NCI-H1105 treated with DMSO at 0.1 percent for 48 hours (cell line): ENCODE measurements around the gene PHOX2A.
A peak's percentile ranks its signal among the peaks of the same experiment; 100 is the strongest.

Experiments
- DNase-seq: peaks from one replicate; lab custom pipeline; 2025; lab: John Stamatoyannopoulos, UW

Gene PHOX2A

DNA sequence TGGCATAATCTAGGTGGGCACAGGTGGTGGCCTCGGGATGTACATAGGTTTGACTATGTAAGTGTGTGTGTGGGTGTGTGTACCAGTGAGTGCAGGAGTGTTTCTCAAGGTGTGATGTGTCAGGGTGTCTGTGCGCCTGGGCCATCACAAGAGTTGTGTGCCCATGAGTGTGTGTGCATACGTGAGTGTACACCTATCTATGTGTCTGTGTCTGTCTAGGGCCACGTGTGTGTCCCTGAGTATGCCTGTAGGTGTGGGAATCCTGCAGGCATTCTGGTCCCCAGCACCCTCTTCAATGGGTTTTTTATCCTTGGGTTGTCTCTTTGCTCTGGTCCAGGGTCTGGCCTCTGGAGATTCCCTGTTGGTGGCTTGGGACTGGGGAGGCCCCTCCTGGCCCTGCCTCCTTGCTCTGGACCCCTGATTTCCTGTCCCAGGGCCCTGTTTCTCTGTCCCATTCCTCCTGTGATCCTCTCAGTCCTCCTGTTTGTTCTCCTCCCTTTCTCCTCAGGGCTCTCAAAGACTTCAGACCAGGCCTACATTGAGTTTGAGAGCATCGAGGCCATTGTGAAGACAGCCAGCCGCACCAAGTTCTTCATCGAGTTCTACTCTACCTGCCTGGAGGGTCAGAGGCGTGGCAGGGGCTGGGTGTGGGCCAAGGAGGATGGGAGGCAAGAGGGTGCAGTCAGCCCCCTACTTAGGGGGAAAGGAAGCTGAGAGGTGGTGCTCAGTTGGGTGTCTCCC lies 10.0 kb downstream of the PHOX2A start:
- DNase-seq = no peak

DNA sequence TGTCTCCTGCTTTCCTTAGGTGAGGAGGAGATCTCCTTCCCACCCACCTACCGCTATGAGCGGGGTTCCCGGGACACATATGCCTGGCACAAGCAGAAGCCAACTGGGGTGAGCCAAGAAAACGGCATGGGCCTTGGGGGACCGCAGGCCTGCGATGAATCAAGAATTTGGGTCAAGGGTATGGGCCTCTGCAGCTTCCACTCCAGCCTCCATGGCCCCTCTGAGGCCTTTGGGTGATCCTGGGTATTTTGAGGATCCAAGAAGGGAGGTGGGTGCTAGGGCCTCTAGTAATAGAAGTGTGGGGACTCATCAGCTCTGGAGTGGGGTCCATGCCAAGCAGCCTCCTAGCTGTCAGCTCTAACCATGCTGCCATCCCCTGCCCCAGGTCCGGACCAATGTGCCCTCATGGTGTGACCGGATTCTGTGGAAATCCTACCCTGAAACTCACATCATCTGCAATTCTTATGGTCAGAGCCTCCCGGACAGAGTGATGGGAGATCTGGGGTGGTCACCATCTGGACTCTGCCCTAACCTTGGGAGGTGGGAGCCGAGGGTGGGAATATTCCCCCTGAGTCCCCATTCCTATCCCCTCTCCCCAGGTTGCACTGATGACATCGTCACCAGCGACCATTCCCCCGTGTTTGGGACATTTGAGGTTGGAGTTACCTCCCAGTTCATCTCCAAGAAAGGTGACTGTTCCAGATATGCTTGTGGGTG lies 10.8 kb downstream of the PHOX2A start:
- DNase-seq = no peak

DNA sequence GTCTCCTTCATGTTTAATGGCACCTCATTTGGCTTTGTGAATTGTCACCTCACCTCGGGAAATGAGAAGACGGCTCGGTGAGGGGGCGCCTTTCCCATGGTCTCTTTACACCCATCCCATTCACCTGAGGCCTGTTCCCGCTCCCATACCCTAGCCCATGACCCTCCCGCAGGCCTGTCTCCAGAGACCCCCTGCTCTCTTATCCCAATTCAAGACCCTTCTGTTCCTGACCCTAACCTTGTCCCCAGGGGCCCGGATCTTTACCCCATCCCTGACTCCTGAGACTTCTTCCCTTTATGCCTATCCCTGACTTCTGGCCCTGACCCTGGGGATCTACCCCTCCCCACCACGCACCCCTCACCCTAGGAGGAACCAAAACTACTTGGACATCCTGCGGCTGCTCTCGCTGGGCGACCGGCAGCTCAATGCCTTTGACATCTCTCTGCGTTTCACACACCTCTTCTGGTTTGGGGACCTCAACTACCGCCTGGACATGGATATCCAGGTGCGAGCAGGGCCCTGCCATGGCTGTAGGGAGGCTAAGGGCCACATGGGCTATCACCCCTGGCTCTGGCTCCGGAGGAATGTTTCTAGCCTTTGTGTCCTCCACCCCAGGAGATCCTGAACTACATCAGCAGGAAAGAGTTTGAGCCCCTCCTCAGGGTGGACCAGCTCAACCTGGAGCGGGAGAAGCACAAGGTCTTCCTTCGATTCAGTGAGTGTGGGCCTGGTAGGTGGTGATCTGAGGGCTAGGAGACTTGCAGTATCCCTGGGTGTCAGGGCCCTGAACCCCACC lies 11.5 kb downstream of the PHOX2A start:
- no peak for DNase-seq

DNA sequence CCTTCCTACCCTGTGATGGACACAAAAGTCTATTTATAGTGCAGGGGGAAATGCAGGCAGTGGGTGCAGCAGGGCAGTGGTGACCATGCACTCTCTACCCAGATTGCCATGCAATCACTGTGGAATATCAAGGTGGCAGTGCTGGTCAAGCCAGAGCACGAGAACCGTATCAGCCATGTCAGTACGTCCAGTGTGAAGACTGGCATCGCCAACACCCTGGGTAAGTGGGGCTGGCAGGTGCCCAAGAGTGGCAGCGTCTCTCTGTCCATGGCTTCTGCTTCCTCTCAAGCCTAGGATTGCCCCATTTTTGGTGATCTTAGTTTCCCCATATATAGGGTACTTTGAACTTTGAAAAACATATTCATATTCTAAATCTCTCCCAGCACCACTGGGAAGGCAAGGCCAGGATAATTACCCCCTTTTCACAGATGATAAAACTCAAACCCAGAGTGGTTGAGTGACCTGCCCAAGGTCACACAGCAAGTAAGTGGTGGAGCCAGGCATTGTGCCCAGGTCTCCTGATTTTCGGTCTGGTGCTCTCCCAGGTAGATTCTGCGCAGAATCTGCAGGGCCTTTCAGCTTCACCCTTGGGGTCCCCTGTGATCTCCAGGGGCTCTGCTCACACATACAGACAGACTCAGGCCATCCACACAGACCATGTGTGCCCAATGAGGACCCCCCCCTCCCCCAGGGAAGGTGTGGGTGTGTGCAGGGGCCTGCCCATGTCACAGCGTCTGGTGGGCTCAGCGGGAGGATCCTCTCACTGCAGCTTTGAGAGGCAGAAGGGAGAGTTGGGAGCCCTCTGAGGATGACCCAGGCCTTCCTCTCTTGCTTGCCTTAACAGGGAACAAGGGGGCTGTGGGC lies 12.3 kb downstream of the PHOX2A start:
- DNase-seq = no peak

DNA sequence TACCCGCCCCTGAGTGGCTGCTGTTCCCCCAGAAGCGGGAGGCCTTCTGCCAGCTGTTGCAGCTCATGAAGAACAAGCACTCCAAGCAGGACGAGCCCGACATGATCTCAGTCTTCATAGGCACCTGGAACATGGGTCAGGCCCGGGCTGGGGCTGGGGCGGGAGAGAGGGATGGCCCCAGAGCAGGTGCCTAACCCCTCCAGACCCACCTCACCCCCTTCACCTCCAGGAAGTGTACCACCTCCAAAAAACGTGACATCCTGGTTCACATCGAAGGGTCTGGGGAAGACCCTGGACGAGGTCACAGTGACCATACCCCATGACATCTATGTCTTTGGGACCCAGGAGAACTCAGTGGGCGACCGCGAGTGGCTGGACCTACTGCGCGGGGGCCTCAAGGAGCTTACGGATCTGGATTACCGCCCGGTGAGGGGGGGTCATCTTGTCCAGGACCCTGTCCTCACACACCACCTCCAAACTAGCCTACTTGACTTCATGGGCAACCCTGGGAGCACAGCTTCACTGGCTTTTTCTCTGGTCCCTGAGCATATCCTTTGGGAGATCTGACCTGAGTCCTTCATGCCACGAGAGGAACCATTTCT lies 13.1 kb downstream of the PHOX2A start:
- no peak for DNase-seq

DNA sequence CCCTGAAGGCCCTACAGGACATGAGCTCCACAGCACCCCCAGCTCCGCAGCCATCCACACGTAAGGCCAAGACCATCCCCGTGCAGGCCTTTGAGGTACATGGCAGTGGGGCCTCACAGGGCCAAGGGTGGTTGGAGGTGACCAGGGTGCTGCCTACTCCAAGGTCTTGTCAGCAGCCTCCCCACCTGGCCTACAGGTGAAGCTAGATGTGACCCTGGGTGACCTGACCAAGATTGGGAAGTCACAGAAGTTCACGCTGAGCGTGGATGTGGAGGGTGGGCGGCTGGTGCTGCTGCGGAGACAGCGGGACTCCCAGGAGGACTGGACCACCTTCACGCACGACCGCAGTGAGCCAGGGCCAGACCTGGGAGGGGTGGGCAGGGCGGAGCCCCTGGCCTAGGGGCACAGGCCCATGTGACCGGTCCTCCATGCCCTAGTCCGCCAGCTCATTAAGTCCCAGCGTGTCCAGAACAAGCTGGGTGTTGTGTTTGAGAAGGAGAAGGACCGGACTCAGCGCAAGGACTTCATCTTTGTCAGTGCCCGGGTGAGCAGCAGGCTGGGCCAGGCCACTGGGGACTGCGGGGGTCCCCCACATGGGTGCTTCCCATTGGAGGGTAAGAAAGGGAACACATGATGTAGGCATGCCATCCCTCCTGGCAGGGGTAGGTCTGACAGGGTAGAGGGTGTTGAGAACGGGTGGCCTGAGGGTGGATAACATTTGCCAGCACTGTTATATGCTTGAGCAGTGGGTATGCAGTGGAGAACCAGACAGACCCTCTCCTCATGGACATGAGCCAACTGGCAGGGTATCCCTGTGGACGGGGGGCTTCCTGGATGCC lies 13.8 kb downstream of the PHOX2A start:
- DNase-seq = no peak

DNA sequence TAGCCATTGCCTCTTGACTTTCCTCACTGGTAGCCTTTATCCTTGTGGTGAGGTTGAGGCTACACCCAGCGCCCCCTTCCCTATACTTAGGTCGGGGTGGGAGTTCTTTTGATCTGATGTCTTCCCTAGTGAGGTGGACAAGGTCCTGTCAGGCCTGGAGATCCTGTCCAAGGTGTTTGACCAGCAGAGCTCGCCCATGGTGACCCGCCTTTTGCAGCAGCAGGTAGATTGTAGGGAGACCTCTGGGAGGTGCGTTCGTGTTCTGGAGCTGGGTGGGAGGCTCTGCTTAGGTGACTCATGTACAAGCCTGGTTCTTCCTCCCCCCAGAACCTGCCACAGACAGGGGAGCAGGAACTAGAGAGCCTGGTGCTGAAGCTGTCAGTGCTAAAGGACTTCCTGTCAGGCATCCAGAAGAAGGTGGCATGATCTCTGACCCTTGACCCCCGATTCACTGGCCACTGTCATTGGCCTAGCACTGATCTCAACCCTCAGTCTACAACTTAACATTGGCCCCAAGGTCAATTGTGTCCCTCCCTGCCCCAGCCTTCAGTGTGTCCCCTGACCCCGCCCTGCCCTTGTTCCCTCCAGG lies 14.5 kb downstream of the PHOX2A start:
- DNase-seq = no peak

DNA sequence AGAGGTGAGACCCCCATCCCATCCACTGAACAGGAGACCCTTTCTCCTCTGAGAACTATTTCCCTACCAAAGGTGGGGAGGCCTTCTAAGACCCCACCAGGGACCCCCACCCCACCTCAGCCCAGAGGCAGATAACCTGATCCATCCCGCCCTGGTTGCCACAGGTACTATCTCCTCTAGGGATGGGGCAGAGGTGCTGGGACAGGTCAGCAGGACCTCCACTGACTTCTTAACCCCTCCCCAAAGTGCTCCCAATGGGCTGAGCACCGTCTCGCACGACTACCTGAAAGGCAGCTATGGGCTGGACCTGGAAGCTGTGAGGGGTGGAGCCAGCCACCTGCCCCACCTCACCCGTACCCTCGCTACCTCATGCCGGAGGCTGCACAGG lies 15.1 kb downstream of the PHOX2A start:
- DNase-seq = no peak

DNA sequence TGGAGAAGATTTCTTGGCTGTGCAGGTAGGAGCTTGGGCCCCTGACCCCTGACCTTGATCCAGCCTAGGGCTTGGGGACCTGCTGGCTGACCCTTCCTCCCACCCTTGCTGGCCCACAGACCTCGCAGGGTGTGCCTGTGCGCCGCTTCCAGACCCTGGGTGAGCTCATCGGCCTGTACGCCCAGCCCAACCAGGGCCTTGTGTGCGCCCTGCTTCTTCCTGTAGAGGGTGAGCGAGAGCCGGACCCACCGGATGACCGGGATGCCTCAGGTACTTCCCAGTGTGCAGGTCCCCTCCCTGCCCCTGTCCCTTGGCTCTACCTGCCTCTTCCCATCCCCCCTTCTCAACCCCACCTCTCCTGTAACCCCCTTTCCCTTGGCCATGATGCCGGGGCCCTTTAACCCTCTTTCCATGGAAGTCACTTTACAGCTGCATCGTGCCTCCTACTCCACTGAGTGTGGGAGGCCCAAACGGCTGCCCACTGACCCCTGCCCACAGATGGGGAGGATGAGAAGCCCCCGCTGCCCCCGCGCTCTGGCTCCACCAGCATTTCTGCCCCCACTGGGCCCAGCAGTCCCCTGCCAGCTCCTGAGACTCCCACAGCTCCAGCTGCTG lies 15.6 kb downstream of the PHOX2A start:
- DNase-seq = no peak

DNA sequence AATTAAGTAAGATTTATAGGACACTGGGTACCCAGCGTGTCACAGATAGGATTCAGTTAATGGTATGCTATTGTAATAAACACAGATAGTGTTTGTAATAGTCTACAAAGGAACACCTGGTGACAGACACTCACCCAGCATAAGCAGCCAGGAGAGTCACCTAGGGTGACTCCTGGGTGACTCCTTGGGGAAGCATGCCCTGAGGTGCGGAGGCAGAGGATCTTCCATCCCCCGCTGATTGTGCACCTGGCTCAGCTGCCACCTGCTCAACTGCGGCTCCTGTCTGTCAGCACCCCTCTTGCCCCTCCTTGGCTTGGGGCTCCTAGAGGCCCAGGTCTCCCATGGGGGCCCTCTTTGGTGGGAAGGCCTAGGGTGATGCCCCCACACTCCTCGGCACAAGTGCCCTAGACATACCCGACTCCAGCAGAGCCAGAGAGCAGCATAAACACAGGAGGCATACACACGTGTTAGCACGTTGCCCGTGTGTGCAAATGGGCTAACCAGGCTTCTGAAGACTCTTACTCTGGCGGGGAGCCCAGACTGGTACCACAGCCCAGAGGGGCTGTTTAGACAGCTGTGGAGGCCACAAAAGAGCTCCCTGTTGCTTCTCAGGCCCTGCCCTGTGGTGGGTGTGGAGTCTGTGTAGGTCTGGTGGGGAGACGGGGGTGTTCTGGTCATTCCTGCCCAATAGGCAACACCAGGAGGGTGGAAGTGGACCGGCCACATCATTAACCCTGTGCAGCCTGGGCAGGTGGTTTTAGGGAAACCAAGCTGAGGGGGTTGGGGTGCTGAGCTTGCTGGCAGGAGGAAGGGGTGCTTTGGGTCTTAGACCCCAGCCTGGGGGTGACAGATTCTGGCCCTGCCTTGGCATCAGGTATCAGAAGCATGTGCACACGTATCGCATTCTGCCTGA lies 16.4 kb downstream of the PHOX2A start:
- peak; percentile 93 for DNase-seq

DNA sequence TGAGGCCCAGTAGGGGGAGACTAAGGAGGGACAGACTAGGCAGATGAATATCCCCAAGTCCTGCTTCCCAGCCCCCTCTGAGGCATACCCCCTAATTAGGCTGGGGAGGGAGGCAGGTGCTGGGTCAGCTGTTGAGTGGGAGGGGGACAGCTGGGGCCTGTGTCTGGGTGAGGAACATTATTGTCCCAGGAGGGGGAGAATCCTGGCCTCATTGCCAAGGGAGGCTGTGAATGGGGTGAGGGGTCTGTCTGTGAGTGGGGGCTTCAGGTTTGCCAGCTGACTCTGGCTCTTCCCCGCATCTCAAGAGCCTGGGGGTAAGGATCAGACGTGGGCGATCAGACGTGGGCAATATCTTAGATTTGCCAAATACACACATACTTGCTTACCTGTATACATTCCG lies 17.3 kb downstream of the PHOX2A start:
- peak; percentile 68 for DNase-seq

DNA sequence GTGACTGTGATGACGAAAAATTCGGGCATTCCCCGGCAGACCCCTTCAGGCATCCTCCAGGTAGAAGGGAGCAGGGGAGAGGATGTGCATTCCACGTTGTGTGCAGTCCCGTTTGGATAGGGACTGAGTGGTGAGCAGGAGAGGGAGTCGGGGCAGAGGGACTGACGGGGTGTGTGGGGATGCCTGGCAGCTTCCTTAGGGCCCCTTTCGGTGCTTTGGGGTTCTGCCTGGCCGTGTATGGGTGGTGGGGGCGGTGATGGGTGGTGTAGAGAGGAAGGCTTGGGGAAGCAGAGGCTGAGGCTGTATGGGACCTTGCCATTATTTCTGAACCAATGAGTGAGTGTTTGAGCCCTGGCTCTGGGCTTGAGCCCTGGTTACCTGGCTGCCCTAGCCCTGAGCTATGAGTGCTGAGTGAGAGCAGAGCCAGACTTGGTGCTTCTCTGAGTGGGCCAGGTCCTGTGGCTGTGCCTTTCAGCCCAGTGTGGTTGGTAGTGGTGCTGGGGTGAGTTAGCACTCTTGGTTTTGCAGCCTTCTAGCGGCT lies 18.5 kb downstream of the PHOX2A start:
- DNase-seq = no peak

DNA sequence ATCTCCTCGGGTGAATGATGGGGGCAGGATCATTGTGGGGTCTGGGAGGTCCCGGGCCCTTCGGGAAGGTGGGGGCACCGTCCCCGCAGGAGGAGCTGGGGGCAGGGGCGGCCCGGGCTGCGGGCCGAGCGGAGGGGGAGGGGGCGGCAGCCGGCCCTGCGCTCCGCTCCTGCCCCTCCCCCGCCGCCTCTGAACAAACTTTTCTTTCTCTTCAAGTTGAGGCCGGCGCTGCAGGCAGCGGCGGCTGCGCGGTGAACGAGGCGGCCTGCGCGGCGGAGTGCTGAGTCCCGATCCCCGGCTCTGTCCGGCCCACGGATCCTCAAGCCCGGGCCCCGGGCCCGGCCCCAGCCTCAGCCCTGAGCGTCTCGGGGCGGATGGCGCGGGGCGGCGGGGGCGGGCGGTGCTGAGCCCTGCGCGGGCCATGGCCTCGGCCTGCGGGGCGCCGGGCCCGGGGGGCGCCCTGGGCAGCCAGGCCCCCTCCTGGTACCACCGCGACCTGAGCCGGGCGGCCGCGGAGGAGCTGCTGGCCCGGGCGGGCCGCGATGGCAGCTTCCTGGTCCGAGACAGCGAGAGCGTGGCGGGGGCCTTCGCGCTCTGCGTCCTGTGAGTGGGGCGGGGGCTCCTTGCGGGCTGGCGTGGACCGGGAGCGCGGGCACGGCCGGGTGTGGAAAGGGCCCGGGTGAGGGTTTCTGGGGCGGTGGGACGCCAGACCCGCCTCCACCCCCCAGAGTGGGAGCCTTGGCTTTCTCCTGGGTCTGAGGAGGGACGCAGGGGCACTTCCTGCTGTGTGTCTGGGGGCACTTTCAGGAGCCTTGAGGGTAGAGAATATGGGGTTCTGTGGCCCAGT lies 19.2 kb downstream of the PHOX2A start, which contains the start of gene INPPL1:
Gene INPPL1, plus strand, starts transcription at position 204 of the 847 bp plus-strand sequence. Its CDS starts 218 bp downstream, at position 422.
- DNase-seq = peak; percentile 28

DNA sequence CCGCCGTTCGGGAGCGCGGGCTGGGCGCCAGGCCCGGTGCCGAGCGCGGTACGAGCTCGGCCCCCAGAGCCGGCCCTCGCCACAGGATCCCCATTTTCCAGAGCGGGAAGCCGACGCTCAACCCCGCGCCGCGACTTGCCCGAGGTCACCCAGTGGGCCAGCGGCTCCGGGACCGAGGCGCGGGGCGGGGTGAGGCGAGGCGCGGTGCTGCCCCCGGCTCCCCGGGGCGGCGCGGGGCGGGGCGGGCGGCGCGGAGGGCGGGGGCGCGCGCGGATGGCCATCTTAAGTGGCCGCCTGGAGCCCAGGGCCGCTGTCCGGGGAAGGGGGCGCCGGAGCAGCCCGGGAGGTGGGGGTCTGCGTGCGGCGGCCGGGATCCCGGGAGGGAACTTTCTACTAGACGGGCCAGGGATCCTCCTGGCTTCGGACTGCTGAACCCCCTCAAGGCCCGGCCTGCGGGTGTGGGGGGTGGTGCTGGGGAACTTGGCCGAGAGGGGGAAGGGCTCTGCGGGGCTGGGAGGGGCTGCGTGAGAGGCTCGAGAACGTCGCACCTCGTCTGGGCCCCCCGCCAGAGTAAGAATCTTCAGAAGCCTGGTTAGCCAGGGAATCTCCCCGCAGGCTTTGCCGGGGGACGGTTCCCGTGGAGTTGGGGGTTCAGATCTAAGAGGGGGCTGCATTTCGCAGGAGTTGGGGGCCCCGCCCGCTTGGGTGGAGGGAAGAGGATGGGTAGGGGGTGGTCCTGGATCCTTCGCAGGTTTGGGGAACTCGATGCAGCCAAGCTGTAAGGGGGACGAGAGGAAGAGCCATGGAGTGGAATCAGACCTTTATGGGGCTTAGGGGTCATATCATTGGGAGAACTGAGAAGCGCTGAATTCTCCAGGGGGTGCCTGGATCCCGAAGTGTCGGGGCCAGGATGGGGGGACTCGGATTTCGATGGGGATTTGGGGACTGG lies 20.1 kb downstream of the PHOX2A start:
- DNase-seq = peak; percentile 46

DNA sequence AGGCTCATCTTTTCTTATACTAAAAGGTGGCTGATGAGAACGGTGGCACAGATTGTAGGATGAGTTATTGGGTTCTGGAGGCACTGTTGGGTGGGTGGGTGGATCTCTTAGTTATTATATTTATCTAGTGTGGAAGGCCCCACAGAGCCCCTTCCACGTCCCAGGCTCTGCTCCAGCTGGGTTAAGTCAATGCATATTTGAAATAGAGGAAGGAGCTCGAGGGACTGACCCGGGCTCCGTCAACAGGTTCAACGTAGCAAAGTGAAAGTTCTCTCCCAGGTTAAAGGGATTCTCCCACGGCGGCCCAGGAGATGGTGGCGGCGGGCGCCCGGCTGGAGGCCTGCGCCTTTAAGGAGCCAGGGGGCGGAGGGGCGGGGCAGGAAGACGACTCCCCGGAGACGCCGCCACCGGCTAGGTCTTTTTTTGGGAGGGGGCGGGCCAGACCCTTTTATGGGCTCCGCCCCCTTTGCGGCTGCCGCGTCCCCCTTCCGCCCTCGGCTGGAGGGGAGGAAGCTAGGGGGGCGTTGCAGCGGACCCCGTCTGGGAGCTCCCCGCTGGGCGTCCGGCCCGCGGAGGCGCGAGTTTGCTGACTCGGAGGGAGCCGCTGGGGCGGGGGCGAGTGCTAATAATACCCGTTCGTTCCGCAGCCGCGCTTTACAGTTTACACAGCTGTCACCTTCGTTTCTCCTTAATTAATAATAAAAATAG lies 20.9 kb downstream of the PHOX2A start:
- peak; percentile 96 for DNase-seq
